ENCODE measurements around the gene RUVBL1. TPM values are rescaled to one million over a fixed set of nuclear protein-coding genes. Genes with fewer than 3 reads are reported as not detected.

RUVBL1 gene
- 10 to 100 TPM in 3 of 4 donors, 1 to 10 TPM in 1; 9.7 to 38.4 (median 16.6) TPM for total RNA-seq

DNA sequence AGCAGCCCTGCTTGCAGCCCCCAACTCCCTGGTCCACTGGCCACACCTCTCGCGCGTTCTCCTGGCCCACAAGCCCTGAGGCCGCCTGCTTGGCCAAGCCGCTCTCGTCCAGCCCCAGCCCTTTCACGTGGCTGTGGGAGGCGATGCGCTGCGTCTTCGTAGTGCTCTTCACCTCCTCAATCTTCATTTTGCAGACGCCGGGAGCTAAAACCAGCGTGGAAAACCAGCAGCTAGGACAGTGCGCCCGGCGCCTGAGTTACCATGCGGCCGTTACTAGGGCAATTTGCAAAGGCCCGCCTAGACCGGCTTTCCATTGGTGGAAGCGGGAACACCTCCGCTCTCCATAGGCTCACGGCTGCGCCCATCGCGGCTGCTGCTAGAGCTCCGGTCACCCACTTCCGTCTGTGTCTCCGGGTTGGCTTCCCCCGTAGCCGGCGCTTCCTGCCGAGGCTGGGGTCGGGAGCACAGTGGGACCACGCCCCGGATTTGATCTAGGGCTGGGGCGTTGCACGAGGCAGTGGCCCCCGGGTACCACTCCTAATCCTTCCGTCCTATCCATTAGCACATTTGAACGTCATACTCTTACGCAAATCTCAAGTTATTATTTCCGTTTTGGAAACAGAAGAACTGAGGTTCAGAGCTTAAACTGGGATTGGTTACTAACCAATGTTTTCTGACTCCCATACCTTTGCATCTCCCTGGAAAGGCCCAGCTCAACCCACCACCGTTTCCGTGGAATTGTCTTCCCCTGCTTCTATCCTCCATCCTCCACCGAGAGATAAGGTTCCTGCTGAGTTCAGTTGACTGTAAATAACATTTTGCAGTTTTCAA, at the start of gene RUVBL1:
TSS of gene RUVBL1 (minus strand) at position 275 of the 831 bp plus-strand sequence. CDS start at position 187, 88 bp downstream.
- no peaks in the 10 kb centered on the region for H3K9me3 ChIP-seq
- H3K27ac ChIP-seq = peak within 1 kb of the TSS; percentile 62 to 77

GRCh38 chr3:128173200-128173599, 49.6 kb upstream of the RUVBL1 start:
- no peak for DNase-seq
- Histone ChIP-seq H3K27me3 (no peaks in the 10 kb centered on the region), H3K9me3 (no peaks in the 10 kb centered on the region), H3K4me3 (no peak overlapping the region), H3K4me1 (peaks cover 4 to 21% of the 10 kb centered on the region in 2 donors), H3K36me3 (no peaks in the 10 kb centered on the region), H3K27ac (peak overlapping the region; percentile 66 to 79)
- intact Hi-C loops (cut with DNase I; ENCODE audit: low total_unique reads) = loop anchor here (5.0 kb wide), 1 partner anchor 324 kb away; no protein-coding TSS in a partner anchor
- no peak for TF ChIP-seq POLR2A (IDR thresholded peaks at IDR 0.05)
- TF ChIP-seq, protein P1, sequence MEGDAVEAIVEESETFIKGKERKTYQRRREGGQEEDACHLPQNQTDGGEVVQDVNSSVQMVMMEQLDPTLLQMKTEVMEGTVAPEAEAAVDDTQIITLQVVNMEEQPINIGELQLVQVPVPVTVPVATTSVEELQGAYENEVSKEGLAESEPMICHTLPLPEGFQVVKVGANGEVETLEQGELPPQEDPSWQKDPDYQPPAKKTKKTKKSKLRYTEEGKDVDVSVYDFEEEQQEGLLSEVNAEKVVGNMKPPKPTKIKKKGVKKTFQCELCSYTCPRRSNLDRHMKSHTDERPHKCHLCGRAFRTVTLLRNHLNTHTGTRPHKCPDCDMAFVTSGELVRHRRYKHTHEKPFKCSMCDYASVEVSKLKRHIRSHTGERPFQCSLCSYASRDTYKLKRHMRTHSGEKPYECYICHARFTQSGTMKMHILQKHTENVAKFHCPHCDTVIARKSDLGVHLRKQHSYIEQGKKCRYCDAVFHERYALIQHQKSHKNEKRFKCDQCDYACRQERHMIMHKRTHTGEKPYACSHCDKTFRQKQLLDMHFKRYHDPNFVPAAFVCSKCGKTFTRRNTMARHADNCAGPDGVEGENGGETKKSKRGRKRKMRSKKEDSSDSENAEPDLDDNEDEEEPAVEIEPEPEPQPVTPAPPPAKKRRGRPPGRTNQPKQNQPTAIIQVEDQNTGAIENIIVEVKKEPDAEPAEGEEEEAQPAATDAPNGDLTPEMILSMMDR (IDR thresholded peaks at IDR 0.05) = no peak

More for the DNA sequence above, at the start of gene RUVBL1:
- peak within 1 kb of the TSS; percentile 70 to 81 for H3K4me3 ChIP-seq
- peaks cover 0 to 10% of the 10 kb centered on the region in 2 donors for H3K4me1 ChIP-seq
- DNase-seq = peak; percentile 97
- intact Hi-C loops (cut with DNase I; ENCODE audit: low total_unique reads) = no loop called here
- no peaks in the 10 kb centered on the region for H3K36me3 ChIP-seq
- TF ChIP-seq, protein P1 (IDR thresholded peaks at IDR 0.05) = peak in 2 of 4 experiments; percentile 17 to 28
- peak in 1 of 2 donors; percentile 47 for TF ChIP-seq POLR2A (IDR thresholded peaks at IDR 0.05)
- no peaks in the 10 kb centered on the region for H3K27me3 ChIP-seq

GRCh38 chr3:128170866-128171516, 47.4 kb upstream of the RUVBL1 start:
- TF ChIP-seq POLR2A (IDR thresholded peaks at IDR 0.05) = no peak
- TF ChIP-seq, protein P1 (IDR thresholded peaks at IDR 0.05) = peak; percentile 79 to 94 (median 87)

DNA sequence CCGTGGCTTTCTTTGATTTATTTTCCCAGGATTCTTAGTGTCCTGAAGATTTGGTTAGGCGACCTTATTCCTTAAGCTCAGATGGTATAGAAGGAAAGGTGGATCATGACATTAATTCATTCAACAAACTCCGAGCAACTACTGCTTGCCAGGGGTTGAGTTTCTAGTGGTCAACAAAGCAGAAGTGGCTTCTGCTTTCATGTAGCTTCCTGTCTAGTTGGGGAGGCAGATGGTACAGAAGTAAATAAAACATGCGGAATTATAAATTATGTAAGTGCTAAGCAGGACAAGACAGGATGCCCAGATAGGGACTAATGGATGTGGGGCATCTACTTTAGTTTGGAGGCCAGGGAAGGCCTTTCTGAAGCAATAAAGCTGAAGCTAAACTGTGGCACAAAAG, 45.2 kb upstream of the RUVBL1 start:
- Histone ChIP-seq H3K27me3 (no peaks in the 10 kb centered on the region), H3K4me1 (peaks cover 0 to 4% of the 10 kb centered on the region in 2 donors), H3K27ac (no peak overlapping the region), H3K9me3 (no peaks in the 10 kb centered on the region), H3K4me3 (no peak overlapping the region), H3K36me3 (no peaks in the 10 kb centered on the region)
- no peak for DNase-seq
- TF ChIP-seq POLR2A (IDR thresholded peaks at IDR 0.05) = no peak
- TF ChIP-seq, protein P1 (IDR thresholded peaks at IDR 0.05) = no peak
- intact Hi-C loops (cut with DNase I; ENCODE audit: low total_unique reads) = no loop called here

More at GRCh38 chr3:128170866-128171516, 47.4 kb upstream of the RUVBL1 start:
- Histone ChIP-seq H3K4me3 (no peak overlapping the region), H3K9me3 (no peaks in the 10 kb centered on the region), H3K4me1 (peaks cover 4 to 21% of the 10 kb centered on the region in 2 donors), H3K27ac (peak overlapping the region in 1 of 2 donors; percentile 21), H3K36me3 (no peaks in the 10 kb centered on the region), H3K27me3 (no peaks in the 10 kb centered on the region)
- DNase-seq = peak; percentile 73 to 78
- intact Hi-C loops (cut with DNase I; ENCODE audit: low total_unique reads) = loop anchor here (5.0 kb wide), 1 partner anchor 326 kb away; no protein-coding TSS in a partner anchor

Measured in uterus (tissue), 4 donors.